Activated CD4-positive, alpha-beta T cell treated with anti-CD3 and anti-CD28 coated beads, Interleukin-2, amount 50 U/mL, for 24 hours (primary cell): ENCODE measurements around the gene RUNX2.
"Not testable (repeated sequence)": the region's sequence is repeated elsewhere in the genome, so short reads cannot be mapped to it uniquely, and the experiment has no call there.

ENCODE experiments used
- DNase-seq, 2 donors: peaks; one replicate each; pipeline ENCODE4 v3.0.0-alpha.2; 2020; ENCODE audit warnings: low read depth in 1 of 2, low spot score in 1 of 2

Gene RUNX2

DNA sequence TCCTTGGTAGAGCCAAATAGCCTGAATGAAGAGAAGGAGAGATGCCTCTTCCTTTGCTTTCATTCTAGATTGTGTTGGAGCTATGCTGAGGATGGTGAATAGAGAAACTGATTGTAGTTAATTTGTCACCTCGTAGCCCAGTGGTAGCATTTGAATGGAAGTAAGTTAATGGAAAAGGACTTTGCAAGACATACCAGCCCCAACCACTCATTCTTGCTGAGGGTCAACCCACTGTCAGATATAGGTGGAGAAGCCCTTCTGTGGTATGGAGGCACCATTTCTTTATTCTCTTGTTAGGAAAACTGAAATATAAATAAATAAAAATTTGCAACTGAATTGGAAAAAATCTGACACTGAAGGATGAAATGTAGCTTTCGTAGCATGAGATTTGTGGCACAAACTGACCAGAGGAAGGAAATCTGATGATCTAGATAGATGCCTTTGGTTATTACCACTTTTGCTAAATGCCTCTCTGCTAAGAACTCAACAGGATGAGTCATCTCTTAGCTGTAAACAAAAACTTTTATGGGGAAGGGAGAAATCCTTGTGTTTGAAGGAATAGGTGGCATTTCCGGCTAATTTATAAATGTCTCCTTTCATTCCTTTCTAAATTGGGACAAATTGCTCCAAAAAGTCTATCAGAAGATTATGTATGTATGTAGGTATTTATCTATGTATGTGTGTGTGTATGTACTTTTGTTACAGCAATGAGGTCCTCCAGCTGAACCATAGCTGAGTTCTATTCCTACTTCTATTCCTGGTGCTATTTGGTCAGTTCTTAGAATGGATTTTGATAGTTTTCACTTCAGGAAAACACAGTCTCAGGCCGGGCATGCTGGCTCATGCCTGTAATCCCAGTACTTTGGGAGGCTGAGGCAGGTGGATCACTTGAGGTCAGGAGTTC is 126.1 kb downstream of the RUNX2 start:
- no peak for DNase-seq

DNA sequence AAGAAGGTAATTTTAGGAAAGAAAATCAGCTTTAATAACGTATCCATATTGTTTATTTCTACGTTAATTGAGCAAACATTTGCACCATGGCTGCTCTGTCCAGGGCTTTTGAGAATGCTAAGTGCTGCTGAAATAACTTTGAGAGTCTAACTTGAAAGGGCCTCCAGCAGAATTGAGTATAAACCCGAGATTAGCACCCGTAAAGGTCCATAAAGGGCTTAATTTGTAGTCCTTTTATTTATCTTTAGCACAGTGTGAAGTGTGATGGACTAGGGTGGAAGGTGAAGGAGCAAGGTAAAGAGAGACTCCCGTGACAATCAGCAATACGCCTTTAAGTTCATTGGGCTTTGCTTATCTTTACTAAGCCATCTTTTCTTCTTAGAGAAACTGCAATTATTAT is 127.3 kb downstream of the RUNX2 start:
- DNase-seq, result no peak

DNA sequence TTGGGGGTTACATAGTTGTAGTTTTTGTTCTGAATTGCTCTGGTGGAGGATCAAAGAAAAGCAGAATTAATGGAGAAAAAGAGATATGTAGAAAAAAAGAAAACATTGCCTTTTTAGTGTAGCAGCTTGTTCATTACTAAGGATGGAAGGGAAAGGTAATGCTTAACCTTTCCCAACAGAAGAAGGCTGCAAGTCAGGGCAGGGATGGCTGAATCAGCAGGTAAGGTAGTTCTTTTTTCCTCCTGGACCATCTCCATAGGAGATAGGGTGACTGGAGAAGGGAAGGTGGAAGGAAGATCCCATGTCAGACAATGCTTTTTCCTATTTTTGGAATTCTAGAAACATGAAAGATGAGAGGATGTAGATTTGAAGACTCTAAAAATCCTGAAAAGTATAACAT is 129.0 kb downstream of the RUNX2 start:
- no peak for DNase-seq

DNA sequence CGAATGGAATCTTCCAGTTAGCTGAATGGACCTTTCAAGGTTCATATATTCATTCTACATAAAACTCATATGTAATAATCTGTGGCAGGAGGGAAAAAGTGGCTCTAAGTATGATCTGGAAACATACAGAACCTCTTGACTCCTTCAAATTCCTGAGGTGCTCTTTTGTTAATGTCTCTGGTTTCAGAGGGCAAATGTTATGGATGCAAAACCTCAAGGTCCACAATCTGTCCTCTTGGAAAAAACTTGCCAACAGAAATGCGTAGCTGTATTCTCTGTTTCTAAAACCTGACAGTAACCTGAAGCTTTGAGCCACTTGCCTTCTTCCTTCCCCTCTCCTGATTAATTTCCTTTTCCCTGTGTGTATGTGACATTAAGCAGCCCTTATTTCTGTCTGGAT is 130.5 kb downstream of the RUNX2 start:
- no peak for DNase-seq

DNA sequence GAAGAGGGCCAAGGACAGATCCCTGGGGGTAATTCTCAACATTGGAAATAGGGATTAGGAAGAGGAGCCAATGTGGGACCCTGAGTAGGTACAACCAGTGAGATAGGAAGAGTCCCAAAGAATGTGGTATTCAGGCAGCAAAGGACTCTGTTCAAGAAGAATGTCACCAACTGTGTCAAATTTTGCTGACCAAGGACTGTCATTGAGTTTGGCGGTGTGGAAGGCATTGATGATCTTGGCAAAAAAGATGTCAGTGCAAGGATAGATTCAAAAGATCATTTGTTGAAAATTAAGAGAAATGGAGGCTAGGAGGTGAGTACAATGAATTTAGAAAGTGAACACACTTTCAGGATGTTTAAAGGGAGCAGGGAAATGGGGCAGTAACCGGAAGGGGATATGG is 132.0 kb downstream of the RUNX2 start:
- no peak for DNase-seq

DNA sequence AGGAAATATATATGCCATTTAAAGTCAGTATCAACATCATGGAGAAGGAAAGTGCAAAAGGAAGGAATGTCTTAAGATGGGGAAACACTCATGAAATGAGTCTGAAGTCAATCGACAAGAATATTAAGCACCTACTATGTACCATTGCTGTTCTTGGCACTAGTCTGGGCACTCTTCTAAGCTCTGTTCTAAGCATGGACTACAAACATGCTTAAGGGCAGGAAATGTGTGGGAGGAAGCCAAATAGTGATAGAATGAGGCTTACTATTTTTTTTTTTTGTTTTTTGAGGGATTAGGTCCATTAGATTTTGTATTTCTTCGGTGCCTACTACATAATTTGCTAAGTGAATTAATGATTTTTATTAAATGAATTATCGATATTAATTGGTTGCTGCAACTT is 133.4 kb downstream of the RUNX2 start:
- DNase-seq, result no peak

DNA sequence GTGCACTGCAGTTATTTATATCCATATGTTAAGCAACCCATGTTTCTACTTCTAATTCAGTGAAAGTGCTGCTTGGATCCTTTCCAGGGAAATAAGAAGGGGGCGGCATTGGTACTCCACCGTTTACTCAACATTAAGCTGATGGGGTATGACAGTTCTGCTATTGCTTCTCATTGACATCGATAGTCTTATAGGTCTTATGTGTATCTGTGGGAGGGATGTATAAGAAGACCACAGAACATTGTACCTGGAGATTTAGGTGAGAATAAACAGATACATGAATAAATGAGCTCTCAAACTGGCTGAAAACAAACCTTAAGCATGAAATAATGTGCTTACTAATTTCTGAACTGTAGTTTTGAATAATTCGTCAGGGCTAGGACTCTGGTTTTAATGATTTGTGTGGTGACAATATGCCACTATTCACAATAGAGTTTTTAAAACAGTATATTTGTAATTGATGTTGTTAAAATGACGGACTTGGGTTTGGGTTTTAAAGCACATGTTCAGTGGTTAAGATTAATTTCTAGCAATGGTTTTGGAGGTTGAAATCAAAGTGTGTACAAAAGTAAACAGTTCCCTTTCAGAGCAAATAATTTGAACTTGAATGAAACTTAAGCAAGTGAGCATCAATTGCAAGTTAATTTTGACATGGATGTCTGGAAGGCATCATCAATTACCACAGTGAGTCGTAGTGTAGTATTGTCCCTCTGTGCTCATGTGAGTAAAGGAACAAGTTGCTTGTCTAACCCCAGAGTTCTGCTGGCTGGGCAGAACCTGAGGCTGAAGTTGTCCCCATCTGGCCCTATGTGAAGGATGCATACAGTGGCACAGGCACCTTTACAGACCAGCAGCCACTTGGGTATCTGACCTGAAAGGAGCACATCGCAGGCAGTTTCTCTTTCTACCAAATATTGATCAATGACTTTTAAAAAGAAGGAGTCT is 134.3 kb downstream of the RUNX2 start:
- no peak for DNase-seq

DNA sequence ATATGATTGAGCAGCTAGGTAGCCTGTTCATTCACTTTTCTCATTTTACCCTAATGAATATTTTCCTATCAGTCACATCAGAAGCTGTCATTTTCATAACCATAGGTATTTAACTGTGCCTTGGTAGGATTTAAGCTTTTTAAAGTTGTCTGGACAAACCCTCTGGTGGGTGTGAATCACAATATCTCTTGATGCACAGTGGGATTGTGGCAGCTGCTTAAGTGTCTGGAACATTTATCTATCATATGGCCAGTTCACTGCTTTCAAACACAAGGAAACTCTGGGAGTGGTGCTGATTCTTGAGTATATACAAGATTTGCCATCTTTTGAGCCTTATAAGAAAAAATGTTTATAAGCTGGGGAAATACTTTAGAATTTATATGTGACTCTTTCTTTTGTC is 136.6 kb downstream of the RUNX2 start:
- DNase-seq, result no peak

DNA sequence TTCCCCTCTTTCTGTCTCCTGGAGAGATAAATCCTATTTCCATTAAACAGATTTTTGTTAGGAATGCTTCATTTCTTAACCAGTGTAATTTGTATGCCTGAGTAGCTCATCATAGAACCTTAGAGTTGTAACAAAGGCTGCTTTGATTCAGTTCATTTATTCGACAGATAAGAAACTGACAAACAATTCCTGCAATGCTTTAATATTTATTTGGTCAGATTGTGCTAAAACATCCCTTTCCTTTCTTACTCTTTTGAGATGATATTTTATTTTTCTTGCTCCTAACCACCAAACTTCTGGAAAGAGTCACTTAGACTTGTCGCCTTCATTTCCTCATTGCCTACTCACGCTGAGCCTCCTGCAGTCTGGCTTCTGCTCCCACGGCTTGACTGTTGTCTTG is 138.6 kb downstream of the RUNX2 start:
- no peak for DNase-seq

DNA sequence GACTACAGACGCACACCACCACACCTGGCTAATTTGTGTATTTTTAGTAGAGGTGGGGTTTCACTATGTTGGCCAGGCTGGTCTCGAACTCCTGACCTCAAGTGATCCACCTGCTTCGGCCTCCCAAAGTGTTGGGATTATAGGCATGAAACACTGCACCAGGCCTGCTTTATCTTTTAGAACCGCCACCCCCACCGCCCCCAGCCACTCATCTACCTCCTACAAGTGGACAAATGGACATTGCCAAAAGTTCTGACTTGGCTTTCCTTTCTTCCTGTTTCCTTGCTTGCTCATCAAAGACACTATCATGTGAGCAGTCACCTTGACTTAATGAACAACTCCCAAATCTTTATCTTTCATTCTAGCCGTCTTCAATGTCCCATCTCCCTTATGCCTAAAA is 139.3 kb downstream of the RUNX2 start:
- not testable (repeated sequence) for DNase-seq

DNA sequence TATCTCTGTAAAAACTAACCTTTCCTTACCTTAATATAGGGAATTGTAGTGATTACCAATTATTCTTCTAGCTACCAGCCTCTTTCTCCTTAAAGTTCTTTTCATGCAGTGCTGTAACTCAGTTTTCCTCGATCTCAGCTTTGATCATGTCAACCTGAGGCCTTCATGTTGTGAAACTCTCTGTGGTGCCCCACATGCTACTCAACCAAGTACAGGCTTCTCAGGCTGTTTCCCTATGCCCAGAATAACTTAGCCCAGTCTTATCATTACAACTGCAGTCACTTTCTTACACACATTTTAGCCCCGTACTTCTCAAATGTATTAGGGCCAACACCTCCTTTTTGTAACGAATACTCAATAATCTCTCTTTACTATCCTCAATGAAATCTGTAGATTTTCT is 139.7 kb downstream of the RUNX2 start:
- no peak for DNase-seq

DNA sequence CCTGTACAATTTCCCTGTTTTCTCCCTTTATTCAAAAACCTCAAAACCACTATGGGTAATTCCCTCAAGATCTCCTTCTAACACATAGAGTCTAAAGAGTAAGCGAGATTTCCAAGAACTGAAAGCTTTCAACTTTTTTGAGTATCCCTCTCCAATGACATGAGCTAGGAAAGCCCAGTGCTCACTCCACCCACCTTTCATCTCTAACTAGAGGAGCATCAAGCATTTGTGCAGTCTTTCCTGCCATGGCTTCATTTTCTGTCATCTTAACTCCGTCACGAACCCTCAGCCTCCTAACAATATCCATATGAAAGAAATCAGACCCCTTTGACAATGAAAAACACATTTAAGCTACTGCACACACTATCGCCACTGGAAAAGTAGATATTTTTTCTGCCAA is 141.5 kb downstream of the RUNX2 start:
- DNase-seq, result no peak

DNA sequence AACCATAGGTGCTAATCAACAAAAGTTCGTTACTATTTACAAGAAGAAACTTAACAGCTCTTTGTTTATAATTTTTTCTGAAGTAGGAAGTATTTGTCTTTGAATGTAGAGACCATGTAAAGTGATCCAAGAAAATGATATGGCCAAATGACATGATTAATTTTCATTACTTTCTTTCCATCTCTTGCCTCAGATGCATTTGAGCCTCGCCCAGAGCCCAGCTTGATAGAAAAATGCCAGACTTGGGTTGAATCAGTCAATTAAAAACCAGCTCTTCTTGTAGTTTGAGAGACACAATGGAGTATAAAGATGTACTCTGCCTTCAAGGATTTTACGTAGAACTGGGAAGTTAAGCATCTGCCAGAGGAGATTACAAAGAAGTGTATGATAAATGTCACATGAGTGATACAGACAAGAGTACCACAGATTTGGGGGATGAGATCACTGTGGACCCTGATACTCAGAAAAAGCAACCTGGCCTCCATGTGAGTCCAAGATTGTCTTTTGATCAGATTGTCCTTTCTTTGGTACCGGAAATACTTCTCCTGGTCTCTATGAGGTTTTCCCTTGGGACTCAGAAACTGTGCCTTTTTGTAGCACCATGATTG is 142.1 kb downstream of the RUNX2 start:
- no peak for DNase-seq

DNA sequence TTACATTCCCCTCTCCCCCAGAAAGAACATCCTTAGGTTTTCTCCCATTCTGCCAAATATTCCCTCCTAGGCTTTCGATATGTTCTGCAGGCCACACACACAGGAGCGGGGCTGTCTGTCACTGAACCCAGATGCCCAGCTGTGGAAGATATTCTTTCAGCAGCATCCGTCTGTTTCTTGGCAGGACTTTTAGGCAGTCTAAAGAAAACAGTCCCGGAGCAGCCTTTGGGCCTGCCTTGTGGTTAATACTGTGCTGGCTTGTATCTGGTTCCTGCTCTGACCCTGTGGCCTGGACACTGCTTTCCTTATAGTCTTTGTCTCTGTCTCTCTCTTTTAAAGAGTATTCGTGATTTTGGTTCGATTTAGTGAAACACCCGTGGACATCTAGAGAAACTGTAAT is 144.3 kb downstream of the RUNX2 start:
- no peak for DNase-seq

DNA sequence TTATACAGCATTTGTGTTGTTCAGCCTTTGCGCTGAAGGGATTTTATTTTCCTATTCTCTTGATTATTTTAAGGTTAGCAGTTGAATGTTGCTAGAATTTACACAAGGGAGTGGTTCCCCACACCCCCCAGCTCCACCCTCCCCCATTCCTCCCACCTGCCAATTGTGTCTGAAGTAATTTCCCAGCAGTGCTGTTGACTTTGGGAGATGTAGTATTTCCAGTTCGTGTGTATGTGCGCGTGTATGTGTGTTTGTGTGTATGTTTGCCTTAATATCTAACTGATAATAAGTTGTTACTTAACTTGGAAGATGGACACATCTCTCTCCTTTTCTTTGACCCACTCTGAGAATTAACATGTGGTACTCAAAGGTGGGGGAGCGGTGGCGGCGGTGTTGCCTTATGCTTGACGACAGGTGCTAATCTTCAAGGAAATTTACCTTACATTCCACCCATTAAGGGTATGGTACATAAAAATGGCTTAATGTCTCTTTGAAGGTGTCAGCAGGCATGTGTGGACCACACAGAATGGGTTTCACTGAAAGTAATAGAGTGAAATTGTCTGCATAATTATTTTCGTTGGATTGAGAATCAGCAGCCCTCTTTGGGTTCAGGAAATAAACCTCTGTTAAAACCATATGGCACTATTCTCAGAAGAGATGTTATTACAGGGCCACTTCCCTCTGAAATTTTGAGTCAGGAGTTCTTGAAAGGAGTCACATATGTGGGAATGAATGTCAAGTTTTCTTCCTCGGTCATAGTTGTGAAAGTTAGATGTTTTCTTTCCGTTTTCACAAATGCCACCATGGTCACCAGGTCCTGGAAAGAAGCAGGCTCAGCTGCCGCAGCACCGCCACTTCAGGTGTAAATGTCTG is 145.2 kb downstream of the RUNX2 start:
- no peak for DNase-seq

DNA sequence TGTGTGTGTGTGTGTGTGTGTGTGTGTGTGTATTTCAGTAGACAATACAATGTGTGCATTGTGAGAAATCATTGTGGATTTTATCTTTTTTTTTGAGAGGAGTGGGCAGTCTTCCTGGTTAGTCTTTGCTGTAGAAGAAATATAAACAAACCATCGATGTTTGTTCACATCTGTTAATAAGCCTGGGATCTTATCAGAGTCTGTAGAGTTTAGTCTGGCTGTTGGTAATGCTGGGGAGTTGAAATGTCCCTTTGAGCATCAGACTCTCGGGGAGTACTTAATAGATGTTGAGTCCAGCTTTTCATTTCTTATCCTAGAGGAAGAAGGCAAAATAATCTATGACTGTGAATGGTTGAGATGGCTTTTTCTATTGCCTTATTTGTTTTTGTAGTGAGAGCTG is 146.2 kb downstream of the RUNX2 start:
- DNase-seq, result no peak

DNA sequence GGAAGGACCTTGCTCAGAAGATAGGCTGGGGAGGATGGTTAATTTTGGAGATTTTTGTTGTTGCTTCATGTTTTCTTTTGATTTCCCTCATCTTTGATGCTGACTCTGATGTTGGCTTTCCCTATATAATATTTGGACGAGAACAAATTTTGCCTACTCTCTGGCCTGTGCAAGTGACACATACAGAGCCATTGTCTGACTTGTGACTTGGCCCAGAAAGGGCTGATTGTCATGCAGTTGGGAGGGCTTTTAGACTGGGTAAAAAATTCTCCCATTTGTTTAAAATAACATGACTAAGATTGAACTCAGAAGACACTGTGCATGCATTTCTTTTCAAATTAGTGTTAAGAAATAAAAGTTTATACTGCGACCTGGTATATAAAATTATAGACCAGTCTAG is 148.2 kb downstream of the RUNX2 start:
- no peak for DNase-seq

DNA sequence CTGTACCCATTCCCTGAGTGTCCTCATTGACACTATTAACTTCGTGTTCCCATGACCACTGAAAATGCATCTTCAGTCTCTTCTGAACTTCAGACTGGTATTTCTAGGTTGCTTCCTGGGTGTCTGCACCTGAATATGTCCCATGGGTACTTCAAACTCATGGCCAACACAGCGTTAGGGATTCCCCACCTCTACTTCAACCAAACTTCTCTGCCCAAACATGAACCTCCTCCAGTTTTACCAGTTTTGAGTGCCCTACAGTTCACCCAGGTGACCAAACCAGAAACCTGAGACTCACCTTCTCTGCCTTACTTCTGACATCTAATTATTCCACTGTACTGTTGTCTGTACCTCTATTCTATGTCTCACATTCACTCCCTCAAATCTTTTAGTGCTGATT is 149.1 kb downstream of the RUNX2 start:
- no peak for DNase-seq

DNA sequence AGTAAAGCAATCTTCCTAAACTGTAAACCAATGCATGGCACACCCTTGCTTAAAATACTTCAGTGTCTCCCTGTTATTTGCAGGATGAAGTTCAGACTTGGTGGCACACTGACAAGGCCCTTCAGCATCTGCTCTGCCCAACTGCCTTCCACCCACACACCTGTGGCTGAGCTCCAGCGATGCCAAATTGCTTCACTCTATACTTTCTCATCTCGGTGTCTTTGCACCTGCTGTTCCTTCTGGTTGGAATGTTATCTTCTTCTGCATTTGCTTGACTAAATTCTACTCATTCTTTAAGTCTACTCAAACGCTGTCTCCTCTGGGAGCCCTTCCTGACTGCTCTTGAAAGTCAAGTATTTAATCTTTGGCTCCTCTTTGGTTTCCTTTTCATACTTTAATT is 149.7 kb downstream of the RUNX2 start:
- DNase-seq, result no peak

DNA sequence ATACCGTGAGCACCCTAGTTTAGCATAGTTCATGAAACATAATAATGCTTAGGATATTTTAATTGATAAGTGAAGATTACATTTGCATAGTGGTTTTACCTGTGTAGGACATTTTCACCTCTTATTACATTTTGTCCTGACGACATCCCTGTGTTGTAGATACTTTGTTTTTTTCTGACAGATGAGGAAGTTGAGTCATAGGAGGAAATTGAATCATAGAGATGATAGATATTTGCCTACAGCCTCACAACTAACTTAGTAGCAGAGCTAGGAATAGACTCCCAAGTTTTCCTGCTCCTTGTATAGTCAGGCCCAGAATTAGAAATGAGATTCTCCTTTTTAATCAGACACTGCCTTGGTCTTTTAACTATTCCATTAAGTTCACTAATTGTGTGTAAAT is 150.1 kb downstream of the RUNX2 start:
- no peak for DNase-seq
